K562 (cell line): ENCODE data around the gene CST7. TPM values are rescaled to one million over a fixed set of nuclear protein-coding genes. Genes with fewer than 3 reads are reported as not detected.

Experiments
- CTBP1 ChIP-seq: fragments of 450-650 bp; IDR thresholded peaks from 2 replicates; pipeline ENCODE4 v1.6.1; 2016; ENCODE audit warnings: borderline replicate concordance
- ETS2 ChIP-seq: IDR thresholded peaks from 2 replicates; pipeline ENCODE4 v1.6.1; 2016; ENCODE audit warnings: borderline replicate concordance, missing genetic modification characterization, mild to moderate bottlenecking, moderate library complexity, missing compliant biosample characterization; ENCODE audit not compliant: poor library complexity, severe bottlenecking
- GATAD2B ChIP-seq: fragments of 450-650 bp; IDR thresholded peaks from 2 replicates; pipeline ENCODE4 v1.6.1; 2017; ENCODE audit warnings: mild to moderate bottlenecking, borderline replicate concordance
- HMG20A ChIP-seq: fragments of 450-650 bp; formaldehyde crosslinking; conservative IDR thresholded peaks from 2 replicates; pipeline ENCODE4 v1.4.0; 2020; ENCODE audit warnings: mild to moderate bottlenecking, mixed read lengths
- HSF4 ChIP-seq: fragments of 250-450 bp; sonication (Bioruptor Pico); IDR thresholded peaks from 2 replicates; pipeline ENCODE4 v2.1.2; 2022; ENCODE audit warnings: mild to moderate bottlenecking, moderate library complexity, borderline replicate concordance
- MBD1 ChIP-seq: fragments of 250-450 bp; sonication (Bioruptor Pico); IDR thresholded peaks from 2 replicates; pipeline ENCODE4 v1.8.0; 2022; ENCODE audit warnings: inconsistent platforms
- RAD21 ChIP-seq, 2 experiments: fragments of 250-450 bp in 1 of 2; fragments of 450-650 bp in 1 of 2; sonication (Bioruptor Pico) in 1 of 2; formaldehyde crosslinking in 1 of 2; IDR thresholded peaks in 1 of 2; conservative IDR thresholded peaks in 1 of 2; 2 replicates each; pipeline versions ENCODE4 v1.4.0 to v1.8.0; 2020 to 2022; ENCODE audit warnings: mild to moderate bottlenecking in 2 of 2, moderate library complexity in 1 of 2
- RBM15 ChIP-seq: fragments of 200-400 bp; formaldehyde crosslinking; IDR thresholded peaks from 2 replicates; pipeline ENCODE4 v1.6.1; 2018; ENCODE audit warnings: mild to moderate bottlenecking, low read length, moderate library complexity; ENCODE audit not compliant: insufficient read depth
- RBM17 ChIP-seq: fragments of 200-400 bp; formaldehyde crosslinking; IDR thresholded peaks from 2 replicates; pipeline ENCODE4 v1.6.1; 2017; ENCODE audit warnings: low read depth, mild to moderate bottlenecking, low read length, borderline replicate concordance
- RHOXF2B ChIP-seq: fragments of 250-450 bp; sonication (Bioruptor Pico); conservative IDR thresholded peaks from 2 replicates; pipeline ENCODE4 v1.5.1; 2021
- STAT5A ChIP-seq: IDR thresholded peaks from 2 replicates; pipeline ENCODE4 v1.6.1; 2012; ENCODE audit warnings: low read length, inconsistent platforms, borderline replicate concordance
- ZEB2 ChIP-seq: fragments of 450-650 bp; IDR thresholded peaks from 2 replicates; pipeline ENCODE4 v1.6.1; 2016
- polyA plus RNA-seq, 8 experiments: library from polyadenylated mRNA; depleted of rRNA in 4 of 8; stranded (reverse) in 5 of 8; unstranded in 3 of 8; fragments of >200 nt; fragmentation: Nextera tagmentation in 2 of 8; fragmentation: Illumina TruSeq in 1 of 8; extraction: Ambion mirVana in 2 of 8; extraction: Trizol in 1 of 8; gene quantifications; 2 replicates each; pipeline versions ENCODE4 v1.2.1 to v1.2.3, GENCODE V29; 2011 to 2014; ENCODE audit warnings: inconsistent platforms in 1 of 8, missing spikeins in 1 of 8
- total RNA-seq, 7 experiments: library from RNA; depleted of rRNA in 6 of 7; stranded (reverse); fragments of >200 nt in 6 of 7; fragmentation: Illumina TruSeq in 2 of 7; extraction: Trizol in 2 of 7; gene quantifications; 2 replicates each; pipeline versions ENCODE4 v1.2.1 to v1.2.3, GENCODE V29; 2011 to 2021; ENCODE audit warnings: low replicate concordance in 1 of 7
- TF ChIP-seq, protein P1 (sequence below), 2 experiments: fragments of 450-650 bp in 1 of 2; IDR thresholded peaks; 2 replicates each; pipeline ENCODE4 v1.6.1; 2011 to 2017; ENCODE audit warnings: low read depth in 2 of 2, antibody characterized with exemption in 1 of 2, borderline replicate concordance in 1 of 2, low read length in 1 of 2, mild to moderate bottlenecking in 1 of 2, mixed read lengths in 1 of 2; ENCODE audit not compliant: control insufficient read depth in 1 of 2

The CST7 gene
- total and polyA plus RNA-seq, 9 of the 15 experiments (the other 6 are each of a cell fraction or from before 2014, with no cell fraction given), result not detected

DNA sequence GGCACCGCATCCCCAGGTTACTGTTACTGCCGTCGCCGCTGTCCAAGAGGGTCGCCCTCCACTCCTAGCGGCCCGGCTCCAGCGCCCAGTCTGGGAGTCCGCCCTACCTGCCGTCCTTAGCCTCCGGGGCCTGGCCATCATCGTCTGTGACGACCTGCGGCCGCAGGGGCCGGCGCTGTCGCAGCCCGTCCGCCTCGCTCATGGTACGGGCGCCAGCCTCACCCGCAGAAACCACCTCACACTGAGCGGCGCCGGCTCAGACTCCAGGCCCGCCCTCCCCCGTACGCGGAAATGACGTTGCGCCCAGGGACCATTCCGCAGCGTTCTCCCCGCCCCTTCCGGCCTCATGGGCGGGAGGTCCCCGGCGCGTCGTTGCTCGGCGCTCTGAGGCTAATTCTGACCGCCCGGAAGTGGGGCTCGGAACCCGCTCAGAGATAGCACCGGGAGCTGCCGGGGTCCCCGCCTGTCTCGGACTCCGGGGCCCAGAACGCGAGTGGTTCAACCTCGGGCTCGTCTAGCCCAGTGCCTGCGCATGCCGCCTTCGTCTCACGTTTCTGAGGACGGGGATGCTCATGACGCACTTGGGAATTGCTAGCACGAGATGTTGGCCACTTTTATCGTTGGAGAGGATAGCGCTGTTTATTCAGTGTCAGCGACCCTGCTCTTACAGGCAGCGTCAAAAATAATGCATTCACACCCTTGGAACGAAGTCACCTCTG is 43.6 kb downstream of the CST7 start, which contains the start of gene APMAP (continued):
- no peak for TF ChIP-seq MBD1
- TF ChIP-seq RBM15, result no peak
- no peak for TF ChIP-seq ETS2 (tag)
- no peak for TF ChIP-seq HMG20A
- no peak for TF ChIP-seq GATAD2B
- no peak for TF ChIP-seq ZEB2
- no peak for TF ChIP-seq HSF4 (CRISPR knock-in tag)
- TF ChIP-seq CTBP1, result peak; percentile 53; the same call in 1 of the 2 replicates
- no peak for TF ChIP-seq RAD21 (CRISPR knock-in tag; conservative IDR thresholded peaks at IDR 0.05 in 1 of 2, IDR thresholded peaks at IDR 0.05 in 1 of 2)
- TF ChIP-seq RHOXF2B (CRISPR knock-in tag), result no peak
- TF ChIP-seq STAT5A, result no peak
- no peak for TF ChIP-seq RBM17
- TF ChIP-seq, protein P1, sequence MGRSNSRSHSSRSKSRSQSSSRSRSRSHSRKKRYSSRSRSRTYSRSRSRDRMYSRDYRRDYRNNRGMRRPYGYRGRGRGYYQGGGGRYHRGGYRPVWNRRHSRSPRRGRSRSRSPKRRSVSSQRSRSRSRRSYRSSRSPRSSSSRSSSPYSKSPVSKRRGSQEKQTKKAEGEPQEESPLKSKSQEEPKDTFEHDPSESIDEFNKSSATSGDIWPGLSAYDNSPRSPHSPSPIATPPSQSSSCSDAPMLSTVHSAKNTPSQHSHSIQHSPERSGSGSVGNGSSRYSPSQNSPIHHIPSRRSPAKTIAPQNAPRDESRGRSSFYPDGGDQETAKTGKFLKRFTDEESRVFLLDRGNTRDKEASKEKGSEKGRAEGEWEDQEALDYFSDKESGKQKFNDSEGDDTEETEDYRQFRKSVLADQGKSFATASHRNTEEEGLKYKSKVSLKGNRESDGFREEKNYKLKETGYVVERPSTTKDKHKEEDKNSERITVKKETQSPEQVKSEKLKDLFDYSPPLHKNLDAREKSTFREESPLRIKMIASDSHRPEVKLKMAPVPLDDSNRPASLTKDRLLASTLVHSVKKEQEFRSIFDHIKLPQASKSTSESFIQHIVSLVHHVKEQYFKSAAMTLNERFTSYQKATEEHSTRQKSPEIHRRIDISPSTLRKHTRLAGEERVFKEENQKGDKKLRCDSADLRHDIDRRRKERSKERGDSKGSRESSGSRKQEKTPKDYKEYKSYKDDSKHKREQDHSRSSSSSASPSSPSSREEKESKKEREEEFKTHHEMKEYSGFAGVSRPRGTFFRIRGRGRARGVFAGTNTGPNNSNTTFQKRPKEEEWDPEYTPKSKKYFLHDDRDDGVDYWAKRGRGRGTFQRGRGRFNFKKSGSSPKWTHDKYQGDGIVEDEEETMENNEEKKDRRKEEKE (IDR thresholded peaks at IDR 0.05; ENCODE audit: borderline replicate concordance in 1 of 2, control insufficient read depth in 1 of 2, low read depth in 2 of 2, low read length in 1 of 2), result no peak
